Activated gamma-delta T cell (primary cell): ENCODE data around the gene NGEF.
"Not testable (repeated sequence)": the region's sequence is repeated elsewhere in the genome, so short reads cannot be mapped to it uniquely, and the experiment has no call there.

Source experiments
- DNase-seq: peaks from one replicate; lab custom pipeline; 2025; lab: John Stamatoyannopoulos, UW

Gene NGEF

DNA sequence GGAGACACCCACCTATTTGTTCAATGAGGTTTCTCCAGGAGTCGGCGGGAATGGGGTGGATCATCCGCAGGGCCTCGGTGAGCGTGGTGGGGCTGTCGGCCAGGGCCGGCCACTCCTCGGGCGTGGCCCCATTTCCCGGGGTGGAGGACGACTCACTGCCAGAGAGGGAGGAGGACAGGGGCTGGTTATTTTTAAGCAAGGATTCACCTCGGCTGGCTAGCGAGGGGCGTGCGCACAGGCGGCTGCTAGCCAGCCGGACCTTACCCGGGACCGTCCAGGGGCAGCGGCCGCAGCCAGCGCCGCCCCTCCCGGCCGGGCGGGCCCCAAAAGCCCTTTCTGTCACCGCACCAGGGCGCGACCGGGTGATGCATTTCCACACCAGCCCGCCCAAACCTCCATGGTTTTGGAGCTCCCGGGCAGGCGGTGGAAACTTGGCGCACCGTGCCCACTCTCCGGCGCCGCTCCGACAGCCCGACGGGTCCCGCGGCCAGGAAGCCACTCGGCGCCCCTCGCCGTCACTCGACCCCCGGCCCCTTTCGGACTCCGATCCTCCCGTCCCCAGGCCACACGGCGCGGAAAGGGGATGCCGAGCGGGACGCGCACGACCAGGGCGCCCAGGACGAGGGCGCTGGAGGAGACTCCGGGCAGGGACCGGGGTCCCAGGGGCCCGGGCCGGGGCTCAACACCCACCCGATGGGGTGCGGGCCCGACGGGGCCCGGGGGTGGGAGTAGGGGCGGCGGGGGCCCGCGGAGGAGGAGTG lies 85.8 kb downstream of the NGEF start:
- DNase-seq, result no peak

DNA sequence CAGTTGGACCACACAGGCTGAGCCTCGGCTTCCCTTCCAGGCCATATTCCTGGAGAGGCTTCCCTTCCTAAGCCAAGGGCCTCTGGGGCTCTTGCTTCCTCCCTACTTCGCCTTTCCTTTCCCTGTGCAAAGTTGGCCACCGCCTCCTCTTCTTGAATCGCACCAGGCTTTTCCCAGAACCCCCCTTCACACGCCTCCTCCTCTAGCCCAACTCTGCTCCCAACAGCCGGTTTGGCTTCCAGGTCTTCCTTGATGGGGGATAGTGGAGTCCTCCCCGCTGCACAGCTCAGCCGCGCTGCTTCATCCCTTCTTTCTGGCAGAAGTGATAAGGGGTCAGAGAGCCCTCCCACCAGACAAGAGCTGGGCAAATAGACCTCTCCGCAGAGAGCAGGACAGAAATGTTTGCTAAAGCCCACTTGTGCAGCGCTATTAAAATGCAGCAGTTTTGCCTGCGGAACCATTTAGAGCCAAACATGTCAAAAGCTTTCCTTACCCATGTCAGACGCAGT lies 86.6 kb downstream of the NGEF start:
- no peak for DNase-seq

DNA sequence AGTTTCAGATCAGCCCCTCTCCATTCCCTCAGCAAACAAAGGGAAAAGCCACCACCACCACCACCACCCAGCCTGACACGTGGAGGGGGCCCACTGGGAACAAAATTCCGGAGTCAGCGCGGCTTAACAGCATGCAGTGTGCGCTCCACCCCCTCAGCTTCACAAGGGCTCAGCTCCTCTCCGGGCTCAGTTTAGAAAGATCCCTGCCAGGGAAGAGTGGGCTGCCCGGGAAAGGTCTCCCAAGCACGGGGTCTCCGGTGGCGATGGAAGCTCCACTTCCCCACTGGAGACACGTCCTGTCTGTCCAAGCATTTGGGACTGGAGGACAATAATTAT lies 87.3 kb downstream of the NGEF start:
- no peak for DNase-seq

DNA sequence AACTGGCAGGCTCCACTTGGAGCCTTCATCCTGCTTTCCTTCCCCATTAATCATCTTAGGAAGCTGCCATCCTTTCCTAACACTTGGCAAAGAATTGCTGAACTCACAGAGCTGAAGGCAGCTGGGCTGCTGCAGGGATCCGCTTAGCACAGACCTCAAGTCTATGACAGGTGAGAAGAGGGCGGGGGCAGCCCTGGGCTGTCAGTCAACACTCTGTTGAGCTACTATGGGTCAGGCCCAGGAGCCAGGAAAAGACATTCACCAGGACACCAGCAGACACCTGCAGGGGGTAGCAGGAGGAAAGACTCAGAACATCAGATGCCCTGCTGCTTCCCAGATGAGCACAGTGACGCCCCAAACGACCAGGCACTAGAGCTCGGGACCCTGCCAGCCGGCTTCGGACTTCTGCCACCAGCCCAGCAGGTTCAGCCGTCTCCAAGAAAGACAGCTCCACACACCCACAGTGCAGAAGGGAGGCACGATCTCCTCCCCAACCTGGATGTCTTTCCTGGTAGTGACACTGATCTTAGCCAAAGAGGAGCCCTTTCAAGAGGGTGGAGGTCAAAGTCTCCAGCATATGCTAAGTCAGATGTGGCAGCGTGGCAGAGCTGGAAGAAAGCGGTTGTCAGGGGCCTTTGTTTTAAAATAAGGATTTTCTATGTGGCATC lies 87.8 kb downstream of the NGEF start:
- no peak for DNase-seq

DNA sequence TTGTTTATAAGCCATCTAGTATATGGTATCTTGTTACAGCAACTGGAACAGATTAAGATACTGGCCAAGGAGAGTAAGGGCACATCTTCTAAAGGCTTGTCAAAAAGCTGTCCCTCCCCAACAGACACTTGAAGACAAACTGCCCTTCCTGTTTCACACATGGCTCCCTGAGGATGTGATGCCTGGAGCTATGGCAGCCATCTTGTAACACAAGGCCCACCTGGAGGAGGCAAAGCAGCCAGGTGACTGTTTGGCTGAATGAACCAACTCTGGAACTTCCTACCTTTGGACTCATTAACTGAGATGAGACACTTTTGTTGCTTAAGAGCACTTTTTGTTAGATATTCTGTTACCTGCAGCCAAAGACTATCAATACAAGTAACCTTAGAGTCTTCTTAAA lies 88.6 kb downstream of the NGEF start:
- no peak for DNase-seq

DNA sequence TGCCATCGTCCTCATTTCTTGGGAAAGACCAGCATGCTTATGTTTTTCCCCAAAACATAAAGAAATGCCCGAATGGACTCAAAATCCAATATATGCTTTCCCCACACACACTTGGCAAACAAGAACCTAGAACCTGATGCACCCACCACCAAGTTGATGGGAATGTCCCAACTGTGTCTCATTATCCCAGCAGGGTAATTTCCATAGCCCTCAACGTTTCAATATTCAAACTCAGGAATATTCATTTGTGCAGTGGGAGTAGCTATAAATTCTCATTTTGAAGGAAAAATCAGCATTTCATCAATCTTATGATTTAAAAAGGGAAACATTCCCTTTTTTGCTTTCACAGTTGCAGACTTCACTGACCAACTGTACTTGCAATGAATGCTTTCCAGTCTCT lies 92.3 kb downstream of the NGEF start:
- no peak for DNase-seq

DNA sequence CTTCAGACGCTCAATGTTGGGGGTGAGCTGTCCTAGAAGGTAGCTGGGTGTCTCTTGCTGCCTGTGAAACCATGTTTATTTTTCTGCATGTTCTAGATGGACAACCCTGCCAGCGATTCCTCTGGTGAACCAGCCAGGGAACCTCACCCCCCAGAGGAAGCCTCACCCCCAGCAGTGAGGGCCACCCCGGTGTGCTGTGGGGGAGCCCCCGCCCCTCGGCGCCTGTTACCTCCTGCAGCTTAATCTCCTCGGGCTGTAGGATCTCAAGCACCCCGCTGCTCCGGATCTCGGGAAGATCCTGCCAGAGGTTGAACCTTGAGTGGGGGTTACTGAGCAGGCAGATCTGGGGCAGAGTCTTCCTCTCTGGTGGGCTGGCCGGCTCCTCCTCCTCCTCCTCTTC lies 93.0 kb downstream of the NGEF start:
- no peak for DNase-seq

DNA sequence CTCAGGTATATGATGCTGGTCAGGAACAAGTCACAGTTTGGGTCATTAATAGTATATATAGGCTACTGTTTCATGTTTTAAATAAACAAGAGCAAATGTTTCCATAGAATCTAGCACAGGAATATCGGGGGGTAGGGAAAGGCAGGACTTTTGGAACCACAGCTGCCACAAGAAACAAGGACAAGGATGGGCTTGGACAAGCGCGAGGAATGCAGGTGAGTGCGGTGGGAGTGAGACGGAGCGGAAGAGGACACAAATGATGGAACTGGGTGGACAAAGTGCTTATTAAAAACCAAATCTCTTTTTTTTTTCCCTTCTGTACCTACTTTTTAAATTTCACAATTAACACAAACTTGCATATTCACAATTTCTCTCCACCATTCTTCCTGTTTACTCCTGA lies 93.9 kb downstream of the NGEF start:
- no peak for DNase-seq

DNA sequence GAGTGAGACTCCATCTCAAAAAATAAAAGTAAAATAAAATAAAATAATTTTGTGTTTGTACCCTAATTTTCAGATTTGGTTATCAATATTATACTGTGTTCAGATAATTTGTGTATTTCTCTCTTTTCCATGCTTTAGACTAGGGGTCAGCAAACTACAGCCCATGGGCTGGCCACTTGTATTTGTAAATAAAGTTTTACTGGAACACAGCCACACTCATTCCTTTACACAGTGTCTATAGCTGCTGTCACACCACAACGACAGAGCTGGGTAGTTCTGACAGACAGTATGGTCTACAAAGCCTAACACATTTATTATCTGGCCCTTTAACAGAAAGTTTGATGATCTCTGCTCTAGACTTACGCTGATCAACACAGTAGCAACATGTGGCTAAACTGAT lies 99.2 kb downstream of the NGEF start:
- DNase-seq, result no peak

DNA sequence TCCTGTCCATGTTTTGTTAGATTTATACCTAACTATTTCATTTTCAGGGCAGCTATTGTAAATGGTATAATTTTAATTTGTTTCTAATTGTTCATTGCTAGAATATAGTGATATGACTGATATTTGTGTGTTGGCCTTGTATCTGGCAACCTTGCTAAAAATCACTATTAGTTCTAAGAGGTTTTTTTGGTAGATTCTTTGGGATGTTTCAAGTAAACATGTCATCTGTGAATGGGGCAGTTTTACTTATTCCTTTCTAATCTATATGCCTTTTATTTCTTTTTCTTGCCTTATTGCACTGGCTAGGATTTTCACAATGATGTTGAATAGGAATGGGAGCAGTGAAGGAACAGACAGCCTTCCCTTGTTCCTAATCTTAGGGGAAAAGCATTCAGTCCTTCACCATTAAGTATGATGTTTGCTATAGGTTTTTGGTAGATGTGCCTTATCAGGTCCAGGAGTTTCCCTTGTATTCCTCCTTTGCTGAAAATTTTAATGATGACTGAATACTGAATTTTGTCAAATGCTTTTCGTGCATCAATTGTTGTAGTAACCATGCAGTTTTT lies 101.3 kb downstream of the NGEF start:
- no peak for DNase-seq

DNA sequence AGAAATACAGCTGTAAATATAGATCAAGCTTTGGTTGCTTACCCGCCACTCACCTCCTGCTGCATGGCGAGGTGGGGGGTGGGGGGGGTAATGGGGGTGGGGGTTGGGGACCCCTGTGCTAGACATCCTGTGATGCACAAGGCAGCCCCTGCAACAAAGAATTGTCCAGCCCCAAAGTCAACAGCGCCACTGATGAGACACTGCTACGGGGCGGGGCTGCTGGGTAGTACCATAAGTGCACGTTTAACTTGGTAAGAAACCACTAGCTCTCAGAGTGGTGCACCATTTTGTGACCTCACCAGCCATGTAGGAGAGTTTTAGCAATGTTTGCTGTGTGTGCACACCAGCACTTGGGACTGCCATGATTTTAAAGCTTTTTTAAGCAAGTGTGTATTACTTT lies 102.7 kb downstream of the NGEF start:
- DNase-seq, result no peak

DNA sequence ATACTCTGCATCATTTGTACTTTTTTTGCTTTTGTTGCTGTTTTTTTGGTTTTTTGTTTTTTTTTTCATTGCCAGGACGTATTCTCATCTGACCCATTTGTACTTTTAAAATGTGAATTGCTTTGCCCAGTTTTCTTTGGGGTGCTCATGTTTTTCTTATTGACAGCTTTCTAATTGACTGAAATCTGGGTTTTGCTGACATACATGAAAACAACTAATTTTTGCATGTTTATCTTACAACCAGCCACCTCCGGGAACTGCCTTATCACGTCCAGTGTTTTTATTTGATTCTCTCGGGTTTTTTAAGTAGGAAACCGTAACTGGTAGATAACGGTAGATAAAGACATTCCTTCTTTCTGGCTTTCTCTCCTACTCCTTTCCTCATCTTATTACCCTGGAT lies 104.4 kb downstream of the NGEF start:
- DNase-seq, result no peak

DNA sequence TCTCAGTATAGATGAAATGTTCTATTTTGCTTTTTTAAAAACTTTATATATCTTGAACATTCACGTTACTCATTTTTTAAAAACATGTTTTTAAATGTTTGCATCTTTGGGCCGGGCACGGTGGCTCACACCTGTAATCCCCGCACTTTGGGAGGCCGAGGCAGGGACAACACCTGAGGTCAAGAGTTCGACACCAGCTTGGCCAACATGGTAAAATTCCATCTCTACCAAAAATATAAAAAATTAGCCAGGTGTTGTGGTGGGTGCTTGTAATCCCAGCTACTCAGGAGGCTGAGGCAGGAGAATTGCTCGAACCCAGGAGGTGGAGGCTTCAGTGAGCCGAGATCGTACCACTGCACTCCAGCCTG lies 105.4 kb downstream of the NGEF start:
- DNase-seq, result not testable (repeated sequence)

DNA sequence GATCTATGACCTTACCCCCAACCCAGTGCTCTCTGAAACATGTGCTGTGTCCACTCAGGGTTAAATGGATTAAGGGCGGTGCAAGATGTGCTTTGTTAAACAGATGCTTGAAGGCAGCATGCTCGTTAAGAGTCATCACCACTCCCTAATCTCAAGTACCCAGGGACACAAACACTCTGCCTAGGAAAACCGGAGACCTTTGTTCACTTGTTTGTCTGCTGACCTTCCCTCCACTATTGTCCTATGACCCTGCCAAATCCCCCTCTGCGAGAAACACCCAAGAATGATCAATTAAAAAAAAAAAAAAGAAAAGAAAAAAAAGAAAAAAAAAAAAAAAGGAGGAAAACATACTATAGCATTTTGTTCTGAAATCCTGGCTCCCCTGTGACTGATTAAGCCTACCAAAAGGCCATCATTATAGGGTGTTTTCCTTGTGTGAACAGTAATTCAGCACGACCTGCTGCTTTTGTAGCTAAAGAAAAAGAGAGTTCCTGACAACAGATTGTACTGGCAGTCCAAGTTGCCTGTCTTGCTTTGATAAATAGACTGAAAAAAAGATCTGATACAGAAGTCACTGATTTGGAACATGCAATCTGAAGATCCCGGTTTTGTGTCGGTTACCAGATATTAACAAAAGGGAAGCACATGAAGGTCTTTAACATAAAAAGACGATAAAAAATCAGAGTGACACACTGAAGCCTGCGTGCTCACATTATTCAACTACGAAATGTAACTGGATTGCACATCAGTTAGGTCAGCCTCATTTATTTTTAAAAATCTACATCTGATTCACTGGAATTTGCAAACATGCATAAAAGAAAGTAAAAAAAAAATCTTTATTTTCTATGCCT lies 106.0 kb downstream of the NGEF start:
- not testable (repeated sequence) for DNase-seq

DNA sequence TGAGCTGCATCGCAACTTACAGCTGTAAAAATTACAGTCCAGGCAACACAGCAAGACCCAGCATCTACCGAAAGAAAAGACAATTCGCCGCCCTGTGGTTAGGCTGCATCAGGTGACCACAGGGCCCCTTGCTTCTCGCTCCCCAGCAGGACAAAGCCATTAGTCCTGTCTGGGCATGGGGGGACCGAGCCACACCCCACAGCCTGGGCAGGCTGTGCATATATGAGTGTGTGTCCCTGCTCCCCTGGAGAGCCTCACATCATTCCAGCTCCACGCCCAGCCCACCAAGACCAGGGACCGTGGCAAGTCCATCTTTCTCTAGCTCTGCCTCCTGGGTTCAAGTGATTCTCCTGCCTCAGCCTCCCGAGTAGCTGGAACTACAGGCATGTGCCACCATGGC lies 109.1 kb downstream of the NGEF start:
- DNase-seq, result no peak

DNA sequence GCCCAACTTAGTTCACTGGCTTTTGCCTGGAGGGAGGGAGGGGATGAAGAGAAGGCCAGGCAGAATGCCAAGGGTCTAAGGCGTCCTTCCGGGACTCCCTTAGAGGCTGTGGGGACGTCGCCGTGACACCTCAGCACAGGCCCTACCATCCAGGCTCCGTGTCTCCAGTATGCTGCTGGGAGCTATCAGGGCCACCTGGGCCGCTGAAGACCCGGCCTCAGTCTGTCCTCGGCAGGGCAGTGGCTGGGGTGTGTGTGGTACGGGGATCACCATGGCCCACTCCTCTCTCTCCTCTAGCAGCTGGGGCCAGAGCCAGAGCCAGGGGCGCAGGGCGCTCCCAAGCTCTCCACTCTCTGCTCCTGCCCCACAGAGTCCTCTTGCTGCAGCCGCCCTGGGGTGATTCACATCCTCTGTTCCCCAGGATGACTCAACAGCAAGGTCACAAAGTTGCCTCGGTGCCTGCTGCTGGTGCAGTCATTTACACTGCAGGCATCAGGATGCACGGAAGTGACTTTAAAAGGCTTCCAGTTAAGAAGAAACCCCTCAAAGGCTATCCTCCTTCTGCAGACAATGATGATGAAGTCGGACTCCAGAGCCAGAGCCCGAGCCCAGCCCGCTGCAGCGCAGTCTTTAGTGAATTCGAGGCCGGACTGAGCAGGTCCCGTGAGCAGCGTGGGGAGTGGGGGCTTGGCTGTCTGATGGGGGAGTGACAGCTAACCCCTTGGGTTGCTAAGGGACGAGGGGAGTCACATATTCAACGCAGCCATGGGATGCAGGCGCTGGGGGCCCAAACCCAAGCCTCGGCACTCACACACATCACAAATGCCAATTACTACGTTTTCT lies 111.1 kb downstream of the NGEF start:
- no peak for DNase-seq

DNA sequence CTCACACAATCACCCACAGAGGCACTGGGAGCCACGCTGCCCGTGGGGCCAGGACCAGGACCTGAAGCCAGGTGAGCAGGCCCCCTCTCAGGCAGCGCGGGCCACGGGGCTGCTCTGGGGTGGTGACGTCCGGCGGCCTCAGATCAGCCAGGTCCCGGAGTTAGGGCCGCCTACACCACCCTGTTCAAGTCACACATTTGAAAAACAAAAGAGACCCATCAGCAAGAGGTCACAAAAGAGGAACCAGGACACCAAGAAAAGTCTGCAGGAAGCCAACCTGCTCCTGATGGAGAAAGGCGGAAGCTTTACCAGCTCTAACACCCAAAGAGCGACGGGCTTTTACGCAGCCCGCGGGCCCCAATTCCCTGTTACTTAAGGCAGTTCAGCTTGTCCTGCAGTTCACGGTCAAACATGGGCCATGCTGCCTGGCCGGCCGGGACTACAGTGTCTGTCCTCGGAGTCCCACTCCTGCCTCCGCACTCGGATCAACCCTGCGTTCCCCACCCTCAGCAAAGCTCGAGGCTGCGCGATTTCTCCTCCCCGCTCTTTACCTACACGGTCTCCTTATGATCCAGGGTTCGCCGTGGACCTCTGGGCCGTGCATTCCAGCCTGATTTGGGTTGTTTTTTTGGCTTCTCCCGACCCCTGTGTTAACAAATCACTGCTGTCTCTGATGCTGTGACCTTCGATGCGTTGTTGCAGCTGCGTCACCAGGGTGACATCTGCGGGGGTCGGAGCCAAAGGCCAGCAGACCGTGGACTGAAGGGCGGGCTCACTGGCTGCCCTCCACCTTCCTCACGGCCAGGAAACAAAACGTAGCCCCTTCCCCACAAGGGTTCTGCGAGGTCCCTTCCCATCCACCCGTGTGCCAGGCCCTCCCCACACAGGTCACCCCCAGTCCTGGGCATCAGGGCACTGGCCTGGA lies 112.0 kb downstream of the NGEF start:
- no peak for DNase-seq

DNA sequence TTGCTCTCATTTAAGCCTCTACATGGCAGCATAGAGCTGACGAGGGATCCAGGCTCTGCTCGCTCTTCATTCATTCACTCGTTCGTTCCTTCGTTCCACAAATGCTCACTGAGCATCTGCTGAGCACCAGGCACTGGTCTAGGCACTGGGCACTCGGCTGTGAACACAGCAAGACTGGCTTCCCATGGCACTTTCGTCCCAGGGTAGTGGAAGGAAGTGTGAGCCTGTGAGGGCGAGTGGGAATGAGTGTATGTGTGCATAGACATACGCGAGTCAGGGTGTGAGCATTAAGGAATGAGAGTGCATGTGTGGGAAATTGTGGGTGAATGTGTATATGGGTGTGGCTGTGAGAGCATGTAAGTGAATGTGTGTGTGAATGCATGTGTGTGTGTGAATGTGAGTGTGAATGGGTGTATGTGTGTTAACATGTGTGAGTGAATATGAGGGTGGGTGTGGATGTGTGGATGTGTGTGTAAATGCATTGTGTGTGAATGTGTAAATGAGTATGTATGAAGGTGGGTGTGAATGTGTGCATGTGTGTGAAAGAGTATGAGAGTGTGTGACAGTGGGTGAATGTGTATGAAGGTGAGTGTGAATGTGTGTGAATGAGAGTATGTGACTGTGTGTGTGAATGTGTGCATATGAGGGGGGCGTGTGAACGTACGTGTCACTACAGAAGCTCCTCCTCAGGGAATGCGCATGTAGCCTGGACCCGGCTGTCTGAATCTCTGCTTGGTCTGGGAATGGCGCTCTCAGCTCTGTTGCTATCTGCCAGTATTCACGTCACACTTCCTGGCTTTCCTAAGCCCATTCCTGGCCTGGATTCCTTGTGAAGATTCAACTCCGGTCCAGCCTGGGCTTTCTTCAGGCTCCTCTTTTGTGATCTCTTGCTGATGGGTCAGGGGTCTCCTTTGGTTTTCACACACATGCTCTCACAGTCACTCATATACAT lies 114.2 kb downstream of the NGEF start:
- DNase-seq, result no peak
